Upper lobe of left lung (tissue), 4 donors: Measurements from ENCODE around the gene BAIAP2L2.
A peak's percentile ranks its signal among the peaks of the same experiment; 100 is the strongest.

Source experiments
- CTCF ChIP-seq, 6 experiments: fragments of 450-650 bp in 4 of 6; fragments of 200-600 bp in 2 of 6; sonication (generic) in 2 of 6; IDR thresholded peaks; one replicate each; pipeline ENCODE4 v1.5.1; 2016 to 2019; ENCODE audit warnings: antibody characterized with exemption in 6 of 6
- EP300 ChIP-seq, 4 donors: sonication (generic); formaldehyde crosslinking; IDR thresholded peaks; one replicate each; pipeline ENCODE4 v1.5.1; 2017; ENCODE audit warnings: antibody characterized with exemption in 4 of 4, control low read depth in 2 of 4

DNA sequence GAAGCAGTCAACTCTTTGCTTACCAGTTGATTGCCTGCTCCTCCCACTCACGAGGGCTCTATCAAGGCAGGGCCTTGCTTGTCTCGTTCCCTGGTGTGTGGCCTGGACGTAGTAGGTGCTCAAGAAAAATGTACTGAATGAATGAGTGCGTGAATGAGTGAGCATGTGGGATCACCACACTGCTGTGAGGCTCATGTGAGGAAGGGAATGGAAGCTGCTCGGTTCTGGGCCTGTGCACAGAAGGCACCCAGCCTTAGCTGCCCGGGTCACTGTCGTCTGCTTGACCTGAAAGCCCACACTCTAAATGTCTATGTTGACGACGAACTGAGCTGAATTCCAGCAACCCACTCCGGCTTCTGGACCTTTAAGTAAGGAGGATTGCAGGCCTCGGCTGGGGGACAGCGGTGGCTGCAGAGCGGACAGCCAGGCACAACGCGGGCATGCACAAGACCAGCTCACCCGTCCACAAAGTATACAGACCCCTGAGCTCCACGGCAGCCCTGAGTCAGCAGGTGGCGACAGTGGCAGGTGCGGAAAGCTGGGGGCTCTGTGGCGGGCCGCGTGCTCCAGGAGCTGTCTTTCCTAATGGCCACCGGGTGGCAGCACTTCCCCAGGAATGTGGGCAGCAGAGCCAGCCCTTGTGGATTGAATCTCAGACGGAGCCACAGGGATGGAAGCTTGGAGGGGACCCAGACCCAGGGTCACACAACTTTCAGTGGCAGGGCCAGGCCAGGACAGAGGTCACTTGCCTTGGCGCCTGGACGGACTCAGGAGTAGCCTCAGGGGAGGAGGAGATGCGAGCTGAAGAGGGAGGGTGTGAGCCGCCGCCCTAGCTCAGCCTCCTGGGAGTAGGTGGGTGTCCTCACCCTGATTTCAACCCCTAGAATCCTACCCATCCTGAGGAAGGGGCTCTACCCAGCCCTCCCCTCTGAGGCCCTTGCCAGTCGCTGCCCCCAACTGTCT is 58.3 kb downstream of the BAIAP2L2 start:
- TF ChIP-seq CTCF (IDR thresholded peaks at IDR 0.05) (peak; percentile 87 to 96 (median 94)), EP300 (IDR thresholded peaks at IDR 0.05) (no peak)
